ENCODE data around the gene CISD2. TPM values are rescaled to one million over a fixed set of nuclear protein-coding genes. Genes with fewer than 3 reads are reported as not detected.

Gene CISD2
- total and polyA plus RNA-seq, 3 experiments from 2014 or later = 36.0 to 43.7 (median 43.6) TPM

Other genes with a start within 250 kb of the CISD2 start
- gene MANBA, start 108.0 kb upstream of the CISD2 start, total RNA-seq = 1 to 10 TPM; 9.1 to 9.5 TPM
- 16.5 TPM for gene MANBA, start 108.0 kb upstream of the CISD2 start, polyA plus RNA-seq
- gene UBE2D3, start 41.4 kb upstream of the CISD2 start, total RNA-seq = 100 to 1,000 TPM; 436 to 452 TPM
- gene UBE2D3, start 41.4 kb upstream of the CISD2 start, polyA plus RNA-seq = 466 TPM
- 1 to 10 TPM; 1.2 to 1.7 TPM for gene SLC9B1, start 150.7 kb downstream of the CISD2 start, total RNA-seq
- gene SLC9B1, start 150.7 kb downstream of the CISD2 start, polyA plus RNA-seq = 1.2 TPM
- gene SLC9B2, start 207.8 kb downstream of the CISD2 start, total RNA-seq = 10 to 100 TPM; 35.8 to 37.0 TPM
- 19.1 TPM for gene SLC9B2, start 207.8 kb downstream of the CISD2 start, polyA plus RNA-seq
- 10 to 100 TPM; 10.9 to 11.4 TPM for gene BDH2, start 230.8 kb downstream of the CISD2 start, total RNA-seq
- 29.2 TPM for gene BDH2, start 230.8 kb downstream of the CISD2 start, polyA plus RNA-seq

Measured in CD8-positive, alpha-beta memory T cell (primary cell).